Activated CD4-positive, alpha-beta T cell treated with anti-CD3 and anti-CD28 coated beads, Interleukin-2, amount 50 U/mL, for 24 hours (primary cell): ENCODE results near the gene U2AF1.
"Not testable (repeated sequence)": the region's sequence is repeated elsewhere in the genome, so short reads cannot be mapped to it uniquely, and the experiment has no call there.

Experiments used
- DNase-seq, 2 donors: peaks; one replicate each; pipeline ENCODE4 v3.0.0-alpha.2; 2020; ENCODE audit warnings: low read depth in 1 of 2, low spot score in 1 of 2

U2AF1 gene

GRCh38 chr21:43106965-43107793 is at the start of gene U2AF1:
U2AF1 (minus strand) TSS chr21:43107570; CDS start chr21:43107494, 76 bp downstream.
- DNase-seq = peak; percentile 4 to 63

DNA sequence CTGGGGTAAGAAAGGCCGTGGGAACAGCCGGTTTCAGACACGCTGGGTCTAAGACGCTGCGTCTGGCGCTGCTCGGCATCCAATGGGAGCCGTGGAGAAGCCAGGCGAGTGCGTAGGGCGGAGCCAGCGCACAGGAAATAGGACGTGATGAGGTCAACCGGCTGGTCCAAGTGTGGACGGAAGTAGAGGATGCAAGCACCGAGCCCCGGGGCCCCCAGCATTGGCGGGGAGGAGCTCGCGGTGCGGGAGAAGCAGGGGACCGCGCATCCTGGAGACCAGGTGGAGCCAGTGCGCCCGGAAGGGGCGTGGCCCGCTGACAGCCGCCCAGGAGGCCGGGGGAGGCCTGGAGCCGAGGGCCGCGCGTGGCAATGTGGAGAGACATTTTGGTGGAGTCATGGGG is 46.2 kb upstream of the U2AF1 start:
- not testable (repeated sequence) for DNase-seq

DNA sequence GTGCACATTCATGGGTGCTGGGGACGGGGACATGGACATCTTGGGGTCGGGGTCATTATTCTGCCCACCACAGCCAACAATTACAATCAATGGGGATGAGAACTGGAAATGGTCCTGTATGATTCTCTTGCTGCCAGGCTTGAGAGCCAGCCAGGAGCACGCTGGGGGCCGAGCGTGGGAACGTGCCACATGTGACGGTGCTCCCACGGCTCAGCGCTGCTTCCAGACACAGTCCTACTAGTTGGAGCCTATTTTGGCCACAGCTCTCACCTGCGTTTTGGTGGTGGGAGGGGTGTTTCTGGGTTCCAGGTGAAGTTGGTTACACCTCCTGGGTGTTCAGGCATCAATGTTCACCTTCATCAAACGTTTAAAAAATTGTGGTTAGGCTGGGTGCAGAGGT is 42.0 kb upstream of the U2AF1 start:
- not testable (repeated sequence) for DNase-seq

- not testable (repeated sequence) for DNase-seq
Observed at GRCh38 chr21:43147999-43148398, 40.6 kb upstream of the U2AF1 start.

- not testable (repeated sequence) for DNase-seq
Observed at GRCh38 chr21:43146637-43147036, 39.3 kb upstream of the U2AF1 start.

DNA sequence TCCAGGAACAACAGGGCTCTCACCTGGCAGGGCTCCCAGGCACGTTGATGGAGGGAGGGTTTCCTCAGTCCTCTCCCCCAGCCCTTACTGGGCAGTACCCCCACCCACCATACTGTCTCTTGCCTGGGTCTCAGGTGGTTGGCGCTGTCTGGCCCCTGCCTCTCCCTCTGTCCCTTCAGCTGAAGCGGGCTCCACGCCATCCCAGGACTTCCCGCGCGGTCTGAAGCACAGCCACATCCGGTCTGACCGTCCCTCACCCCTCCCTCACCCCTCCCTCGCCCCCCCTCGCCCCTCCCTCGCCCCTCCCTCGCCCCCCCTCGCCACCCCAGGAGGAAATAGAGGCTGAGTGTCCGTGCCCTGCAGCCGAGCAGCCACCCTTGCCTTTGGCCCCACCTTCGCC is 34.0 kb upstream of the U2AF1 start:
- DNase-seq = not testable (repeated sequence)

DNA sequence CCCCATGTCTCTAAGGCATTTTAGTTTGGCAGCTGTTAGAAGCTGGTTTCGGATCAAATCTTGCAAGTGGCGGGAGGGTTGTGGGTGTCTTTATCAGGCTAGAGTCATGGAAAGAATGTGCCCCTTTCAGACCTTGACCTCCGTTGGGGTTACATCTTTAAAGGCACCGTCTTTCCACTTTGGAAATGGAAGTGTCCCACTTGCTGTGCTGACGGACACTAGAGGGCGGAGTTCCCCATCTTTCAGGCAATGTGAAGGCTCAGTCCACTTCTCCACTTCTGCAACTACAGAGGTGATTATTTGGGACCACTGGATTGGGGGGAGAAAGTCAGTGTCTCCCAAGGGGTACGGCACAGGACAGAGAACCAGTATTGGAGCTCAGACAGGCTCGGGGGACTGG is 31.6 kb upstream of the U2AF1 start:
- DNase-seq = not testable (repeated sequence)

GRCh38 chr21:43134520-43134919 is 27.1 kb upstream of the U2AF1 start:
- not testable (repeated sequence) for DNase-seq

DNA sequence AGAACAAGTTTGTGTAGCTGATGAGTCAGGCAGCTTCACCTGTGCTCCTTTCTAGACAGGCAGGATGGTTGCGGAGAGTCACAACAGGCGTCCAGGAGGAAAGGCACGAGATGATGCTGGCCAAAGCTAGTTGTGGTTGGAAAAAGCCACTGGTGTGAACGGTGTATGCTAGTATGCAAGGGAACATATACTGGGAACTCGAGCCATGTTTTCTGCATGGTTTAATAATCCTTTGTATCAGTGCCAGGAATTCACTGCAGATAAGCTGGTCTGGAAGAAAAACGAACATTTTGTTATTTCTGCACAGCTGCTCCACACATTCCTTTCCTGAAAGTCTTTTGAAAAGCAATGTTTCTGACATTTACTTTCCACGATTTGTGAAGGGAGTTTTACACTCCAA is 22.7 kb upstream of the U2AF1 start:
- DNase-seq = not testable (repeated sequence)

GRCh38 chr21:43115956-43116355 is 8.6 kb upstream of the U2AF1 start:
- not testable (repeated sequence) for DNase-seq

- not testable (repeated sequence) for DNase-seq
Observed at GRCh38 chr21:43114483-43114882, 7.1 kb upstream of the U2AF1 start.

GRCh38 chr21:43109006-43109405 is 1.6 kb upstream of the U2AF1 start:
- DNase-seq = not testable (repeated sequence)

GRCh38 chr21:43108177-43108576 is 807 bp upstream of the U2AF1 start:
- not testable (repeated sequence) for DNase-seq

DNA sequence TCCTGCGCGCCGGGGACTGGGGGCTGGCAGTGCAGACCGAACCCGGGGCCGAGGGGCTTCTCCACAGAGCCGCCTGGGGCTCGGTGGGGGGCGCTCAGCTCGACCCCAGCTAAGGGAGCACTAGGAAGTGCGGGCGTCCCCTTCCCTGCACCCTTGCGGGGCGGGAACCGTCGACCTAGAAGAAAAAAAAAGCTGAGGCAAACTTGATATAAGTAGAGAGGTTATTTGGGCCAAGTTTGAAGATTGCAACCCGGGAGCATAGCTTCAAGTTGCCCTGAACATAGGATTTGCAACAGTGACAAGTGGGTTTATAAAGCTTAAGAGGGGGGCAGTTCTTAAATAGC is 396 bp upstream of the U2AF1 start:
- not testable (repeated sequence) for DNase-seq

GRCh38 chr21:43104642-43105041 is 2.7 kb downstream of the U2AF1 start:
- not testable (repeated sequence) for DNase-seq

- not testable (repeated sequence) for DNase-seq
Observed at GRCh38 chr21:43102281-43102680, 5.1 kb downstream of the U2AF1 start.

DNA sequence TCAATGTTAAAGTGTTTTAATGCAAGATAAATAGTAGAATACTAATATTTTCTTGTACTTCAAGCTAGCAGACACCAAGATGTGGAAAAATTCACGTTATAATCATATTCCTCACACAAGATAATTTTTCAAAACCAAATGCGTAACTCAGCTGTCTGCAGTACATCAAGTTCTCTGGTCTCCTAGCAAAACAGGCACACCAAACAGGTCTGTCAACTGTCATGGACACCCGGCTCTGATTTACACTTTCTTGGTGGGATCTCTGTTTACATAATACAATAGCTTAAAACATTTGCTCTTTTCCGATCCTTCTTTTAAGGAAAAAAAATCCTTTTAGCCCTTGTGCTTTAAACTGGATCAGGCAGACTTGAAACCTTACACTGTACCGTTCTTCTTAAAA is 5.7 kb downstream of the U2AF1 start:
- DNase-seq = not testable (repeated sequence)

- not testable (repeated sequence) for DNase-seq
Observed at GRCh38 chr21:43101000-43101399, 6.4 kb downstream of the U2AF1 start.

DNA sequence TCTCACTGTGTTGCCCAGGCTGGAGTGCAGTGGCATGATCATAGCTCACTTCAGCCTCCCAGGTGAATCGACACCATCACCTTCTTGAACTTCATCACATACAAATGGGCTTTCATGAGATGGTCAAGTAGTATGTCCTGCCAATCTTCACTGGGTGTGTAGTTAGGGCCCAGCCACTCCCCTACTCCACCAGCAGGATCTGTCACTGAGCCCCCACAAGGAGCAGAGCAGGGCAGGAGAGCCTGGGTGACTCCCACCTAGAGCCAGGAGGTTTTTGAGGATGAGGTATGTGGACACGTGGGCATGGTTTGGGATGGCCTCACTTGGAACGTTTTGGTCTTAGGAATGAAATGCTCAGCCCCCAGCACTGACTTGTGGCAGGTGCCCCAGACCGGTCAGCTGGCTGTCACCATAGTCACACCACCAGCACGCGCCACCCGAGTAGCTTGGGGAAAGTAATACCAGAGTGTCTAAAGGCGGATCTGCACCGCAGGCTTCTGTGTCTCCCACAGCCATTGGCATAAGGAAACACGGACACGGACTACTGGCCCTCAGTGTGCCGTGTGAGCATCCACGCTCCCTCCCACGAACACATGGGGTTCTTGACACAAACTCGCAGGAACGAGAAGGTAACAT is 15.3 kb downstream of the U2AF1 start:
- not testable (repeated sequence) for DNase-seq

DNA sequence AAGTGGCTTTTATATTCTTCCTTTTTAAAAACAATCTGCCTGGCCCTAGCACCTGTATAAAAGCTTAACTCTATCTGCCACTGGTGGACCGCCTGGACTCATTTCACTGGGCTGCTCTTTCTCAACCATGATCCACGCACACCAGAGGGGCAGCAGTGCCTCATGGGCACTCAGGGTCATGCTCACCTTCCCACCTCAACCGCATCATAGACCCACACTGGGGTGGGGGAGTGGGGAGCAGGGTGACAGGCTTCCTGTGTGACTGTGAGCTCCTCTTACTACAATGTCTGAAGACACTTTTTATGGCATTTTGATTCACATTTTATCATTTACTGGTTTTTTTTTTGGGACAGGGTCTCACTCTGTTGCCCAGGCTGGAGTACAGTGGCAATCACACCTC is 16.4 kb downstream of the U2AF1 start:
- not testable (repeated sequence) for DNase-seq

DNA sequence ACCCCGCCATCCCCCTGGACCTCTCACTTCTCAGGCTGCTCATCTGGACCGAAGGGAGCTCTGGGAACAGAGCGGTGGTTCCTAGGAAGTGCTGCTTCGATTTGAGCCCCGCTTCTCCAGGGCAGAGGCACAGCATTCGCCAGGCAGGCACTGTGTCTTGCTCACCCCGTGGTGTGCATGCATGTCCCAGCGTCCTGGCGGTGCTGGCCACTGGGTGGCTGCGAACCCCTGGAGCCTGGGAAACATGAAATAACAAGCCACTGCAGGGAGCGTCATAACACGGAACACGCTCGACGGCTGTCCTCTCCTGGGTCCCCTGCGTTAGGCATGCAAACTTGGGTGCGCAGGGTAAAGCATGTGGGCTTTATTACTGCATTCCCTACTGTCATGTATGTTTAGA is 17.9 kb downstream of the U2AF1 start:
- DNase-seq = not testable (repeated sequence)

GRCh38 chr21:43082587-43083300 is 24.6 kb downstream of the U2AF1 start:
- not testable (repeated sequence) for DNase-seq
